Measurements from ENCODE around the gene PRKD2. TPM values are rescaled to one million over a fixed set of nuclear protein-coding genes. Genes with fewer than 3 reads are reported as not detected.

PRKD2 gene
- total and polyA plus RNA-seq, 4 donors = 7.3 to 14.4 (median 9.3) TPM

DNA sequence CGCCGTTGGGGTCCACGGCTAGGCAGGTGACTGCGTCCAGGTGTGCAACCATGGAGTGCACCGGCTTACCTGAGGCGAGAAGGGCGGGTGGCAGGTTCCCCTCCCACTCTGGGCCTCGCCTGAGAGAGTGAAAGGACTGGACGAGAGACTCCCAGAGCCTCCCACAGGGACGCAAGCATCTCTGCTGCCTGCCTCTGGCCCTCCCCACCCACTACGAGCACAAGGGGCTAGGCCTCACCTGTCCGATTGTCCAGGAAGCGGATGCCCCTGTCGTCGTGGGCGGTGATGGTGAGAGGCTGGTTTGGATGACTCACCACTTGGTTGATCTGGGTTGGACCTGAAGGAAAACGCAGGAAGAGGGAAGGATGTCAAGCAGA, 5.1 kb upstream of the PRKD2 start:
- peaks cover 11 to 61% (median 31%) of the 10 kb centered on the region in 4 donors for H3K36me3 ChIP-seq (ENCODE audit: control insufficient read depth in 4 of 4, insufficient read depth in 3 of 4, low read depth in 1 of 4, low read length in 3 of 4)
- H3K4me1 ChIP-seq (ENCODE audit: control insufficient read depth in 4 of 4, insufficient read depth in 4 of 4, low read length in 3 of 4) = peaks cover 0 to 18% (median 6%) of the 10 kb centered on the region in 4 donors
- H3K9me3 ChIP-seq (ENCODE audit: control insufficient read depth in 4 of 4, low read length in 3 of 4) = no peaks in the 10 kb centered on the region
- WGBS = 86% methylated on average over 17 of the region's 17 CpGs
- DNase-seq (ENCODE audit: low spot score) = no peak
- H3K27ac ChIP-seq (ENCODE audit: low read depth in 1 of 2, low read length in 2 of 2) = no peak overlapping the region
- no peaks in the 10 kb centered on the region for H3K27me3 ChIP-seq (ENCODE audit: control insufficient read depth in 4 of 4, insufficient read depth in 4 of 4, low read length in 3 of 4)
- H3K4me3 ChIP-seq (ENCODE audit: low read depth in 1 of 3, low read length in 3 of 3) = no peak overlapping the region
- TF ChIP-seq, protein P1, sequence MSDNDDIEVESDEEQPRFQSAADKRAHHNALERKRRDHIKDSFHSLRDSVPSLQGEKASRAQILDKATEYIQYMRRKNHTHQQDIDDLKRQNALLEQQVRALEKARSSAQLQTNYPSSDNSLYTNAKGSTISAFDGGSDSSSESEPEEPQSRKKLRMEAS (IDR thresholded peaks at IDR 0.05) = no peak
- TF ChIP-seq RXRA (IDR thresholded peaks at IDR 0.05) (no peak), GABPA (IDR thresholded peaks at IDR 0.05 in 1 of 2, conservative IDR thresholded peaks at IDR 0.05 in 1 of 2) (no peak), HNF4A (conservative IDR thresholded peaks at IDR 0.05) (no peak), YY1 (IDR thresholded peaks at IDR 0.05) (no peak), FOXA1 (IDR thresholded peaks at IDR 0.05) (no peak), TAF1 (conservative IDR thresholded peaks at IDR 0.05) (no peak), FOXA2 (IDR thresholded peaks at IDR 0.05) (no peak), SP1 (IDR thresholded peaks at IDR 0.05) (no peak), JUND (IDR thresholded peaks at IDR 0.05) (no peak), EGR1 (IDR thresholded peaks at IDR 0.05; ENCODE audit: low read depth in 2 of 2) (no peak), HNF4G (IDR thresholded peaks at IDR 0.05) (no peak), NR2F2 (IDR thresholded peaks at IDR 0.05) (no peak), RAD21 (IDR thresholded peaks at IDR 0.05) (no peak)
- TF ChIP-seq, protein P2, sequence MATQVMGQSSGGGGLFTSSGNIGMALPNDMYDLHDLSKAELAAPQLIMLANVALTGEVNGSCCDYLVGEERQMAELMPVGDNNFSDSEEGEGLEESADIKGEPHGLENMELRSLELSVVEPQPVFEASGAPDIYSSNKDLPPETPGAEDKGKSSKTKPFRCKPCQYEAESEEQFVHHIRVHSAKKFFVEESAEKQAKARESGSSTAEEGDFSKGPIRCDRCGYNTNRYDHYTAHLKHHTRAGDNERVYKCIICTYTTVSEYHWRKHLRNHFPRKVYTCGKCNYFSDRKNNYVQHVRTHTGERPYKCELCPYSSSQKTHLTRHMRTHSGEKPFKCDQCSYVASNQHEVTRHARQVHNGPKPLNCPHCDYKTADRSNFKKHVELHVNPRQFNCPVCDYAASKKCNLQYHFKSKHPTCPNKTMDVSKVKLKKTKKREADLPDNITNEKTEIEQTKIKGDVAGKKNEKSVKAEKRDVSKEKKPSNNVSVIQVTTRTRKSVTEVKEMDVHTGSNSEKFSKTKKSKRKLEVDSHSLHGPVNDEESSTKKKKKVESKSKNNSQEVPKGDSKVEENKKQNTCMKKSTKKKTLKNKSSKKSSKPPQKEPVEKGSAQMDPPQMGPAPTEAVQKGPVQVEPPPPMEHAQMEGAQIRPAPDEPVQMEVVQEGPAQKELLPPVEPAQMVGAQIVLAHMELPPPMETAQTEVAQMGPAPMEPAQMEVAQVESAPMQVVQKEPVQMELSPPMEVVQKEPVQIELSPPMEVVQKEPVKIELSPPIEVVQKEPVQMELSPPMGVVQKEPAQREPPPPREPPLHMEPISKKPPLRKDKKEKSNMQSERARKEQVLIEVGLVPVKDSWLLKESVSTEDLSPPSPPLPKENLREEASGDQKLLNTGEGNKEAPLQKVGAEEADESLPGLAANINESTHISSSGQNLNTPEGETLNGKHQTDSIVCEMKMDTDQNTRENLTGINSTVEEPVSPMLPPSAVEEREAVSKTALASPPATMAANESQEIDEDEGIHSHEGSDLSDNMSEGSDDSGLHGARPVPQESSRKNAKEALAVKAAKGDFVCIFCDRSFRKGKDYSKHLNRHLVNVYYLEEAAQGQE (IDR thresholded peaks at IDR 0.05) = no peak
- TF ChIP-seq, protein P3, sequence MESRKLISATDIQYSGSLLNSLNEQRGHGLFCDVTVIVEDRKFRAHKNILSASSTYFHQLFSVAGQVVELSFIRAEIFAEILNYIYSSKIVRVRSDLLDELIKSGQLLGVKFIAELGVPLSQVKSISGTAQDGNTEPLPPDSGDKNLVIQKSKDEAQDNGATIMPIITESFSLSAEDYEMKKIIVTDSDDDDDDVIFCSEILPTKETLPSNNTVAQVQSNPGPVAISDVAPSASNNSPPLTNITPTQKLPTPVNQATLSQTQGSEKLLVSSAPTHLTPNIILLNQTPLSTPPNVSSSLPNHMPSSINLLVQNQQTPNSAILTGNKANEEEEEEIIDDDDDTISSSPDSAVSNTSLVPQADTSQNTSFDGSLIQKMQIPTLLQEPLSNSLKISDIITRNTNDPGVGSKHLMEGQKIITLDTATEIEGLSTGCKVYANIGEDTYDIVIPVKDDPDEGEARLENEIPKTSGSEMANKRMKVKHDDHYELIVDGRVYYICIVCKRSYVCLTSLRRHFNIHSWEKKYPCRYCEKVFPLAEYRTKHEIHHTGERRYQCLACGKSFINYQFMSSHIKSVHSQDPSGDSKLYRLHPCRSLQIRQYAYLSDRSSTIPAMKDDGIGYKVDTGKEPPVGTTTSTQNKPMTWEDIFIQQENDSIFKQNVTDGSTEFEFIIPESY (IDR thresholded peaks at IDR 0.05) = no peak
- TF ChIP-seq, protein P4, sequence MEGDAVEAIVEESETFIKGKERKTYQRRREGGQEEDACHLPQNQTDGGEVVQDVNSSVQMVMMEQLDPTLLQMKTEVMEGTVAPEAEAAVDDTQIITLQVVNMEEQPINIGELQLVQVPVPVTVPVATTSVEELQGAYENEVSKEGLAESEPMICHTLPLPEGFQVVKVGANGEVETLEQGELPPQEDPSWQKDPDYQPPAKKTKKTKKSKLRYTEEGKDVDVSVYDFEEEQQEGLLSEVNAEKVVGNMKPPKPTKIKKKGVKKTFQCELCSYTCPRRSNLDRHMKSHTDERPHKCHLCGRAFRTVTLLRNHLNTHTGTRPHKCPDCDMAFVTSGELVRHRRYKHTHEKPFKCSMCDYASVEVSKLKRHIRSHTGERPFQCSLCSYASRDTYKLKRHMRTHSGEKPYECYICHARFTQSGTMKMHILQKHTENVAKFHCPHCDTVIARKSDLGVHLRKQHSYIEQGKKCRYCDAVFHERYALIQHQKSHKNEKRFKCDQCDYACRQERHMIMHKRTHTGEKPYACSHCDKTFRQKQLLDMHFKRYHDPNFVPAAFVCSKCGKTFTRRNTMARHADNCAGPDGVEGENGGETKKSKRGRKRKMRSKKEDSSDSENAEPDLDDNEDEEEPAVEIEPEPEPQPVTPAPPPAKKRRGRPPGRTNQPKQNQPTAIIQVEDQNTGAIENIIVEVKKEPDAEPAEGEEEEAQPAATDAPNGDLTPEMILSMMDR (IDR thresholded peaks at IDR 0.05; ENCODE audit: low read depth, low read length, missing input control) = no peak
- TF ChIP-seq, protein P5, sequence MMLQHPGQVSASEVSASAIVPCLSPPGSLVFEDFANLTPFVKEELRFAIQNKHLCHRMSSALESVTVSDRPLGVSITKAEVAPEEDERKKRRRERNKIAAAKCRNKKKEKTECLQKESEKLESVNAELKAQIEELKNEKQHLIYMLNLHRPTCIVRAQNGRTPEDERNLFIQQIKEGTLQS (IDR thresholded peaks at IDR 0.05) = no peak
- no peak overlapping the region for H3K9ac ChIP-seq (ENCODE audit: low read depth in 1 of 2, low read length in 2 of 2)

All from liver (tissue), 9 donors.